IPS-11a (cell line): Measurements from ENCODE around the gene GMDS.
"Not testable (repeated sequence)": the region's sequence is repeated elsewhere in the genome, so short reads cannot be mapped to it uniquely, and the experiment has no call there.

ENCODE experiments used
- H3K4me3 ChIP-seq: one replicate; pipeline ENCODE4 v1.5.1; 2013; ENCODE audit warnings: low read depth, low read length, control low read depth

GMDS gene

GRCh38 chr6:1761477-1761877, 483.9 kb downstream of the GMDS start:
- H3K4me3 ChIP-seq = no peak overlapping the region

- H3K4me3 ChIP-seq = no peak overlapping the region
These were observed 484.5 kb downstream of the GMDS start for GRCh38 chr6:1760876-1761275.

GRCh38 chr6:1759870-1760269, 485.5 kb downstream of the GMDS start:
- no peak overlapping the region for H3K4me3 ChIP-seq

- H3K4me3 ChIP-seq = no peak overlapping the region
These were observed 487.2 kb downstream of the GMDS start for GRCh38 chr6:1758076-1758679.

DNA sequence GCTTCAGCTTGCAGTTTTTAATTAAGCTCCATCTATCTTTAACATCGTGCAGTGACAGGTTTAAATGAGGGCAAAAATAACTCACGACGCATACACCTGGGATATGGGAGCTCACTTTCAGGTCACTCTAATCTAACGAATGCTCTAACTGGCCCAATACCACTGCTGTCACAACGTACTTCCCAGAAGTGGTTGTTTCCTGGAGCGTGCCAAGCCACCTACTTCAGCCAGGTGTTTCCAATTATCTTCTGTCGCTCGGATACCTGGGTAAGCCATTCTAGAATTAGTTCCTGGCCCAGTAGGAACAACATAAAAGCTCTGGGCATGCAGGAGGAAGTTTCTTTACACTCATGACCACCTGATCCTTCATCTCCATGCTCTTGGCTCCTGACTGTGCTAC, 488.3 kb downstream of the GMDS start:
- H3K4me3 ChIP-seq = no peak overlapping the region

DNA sequence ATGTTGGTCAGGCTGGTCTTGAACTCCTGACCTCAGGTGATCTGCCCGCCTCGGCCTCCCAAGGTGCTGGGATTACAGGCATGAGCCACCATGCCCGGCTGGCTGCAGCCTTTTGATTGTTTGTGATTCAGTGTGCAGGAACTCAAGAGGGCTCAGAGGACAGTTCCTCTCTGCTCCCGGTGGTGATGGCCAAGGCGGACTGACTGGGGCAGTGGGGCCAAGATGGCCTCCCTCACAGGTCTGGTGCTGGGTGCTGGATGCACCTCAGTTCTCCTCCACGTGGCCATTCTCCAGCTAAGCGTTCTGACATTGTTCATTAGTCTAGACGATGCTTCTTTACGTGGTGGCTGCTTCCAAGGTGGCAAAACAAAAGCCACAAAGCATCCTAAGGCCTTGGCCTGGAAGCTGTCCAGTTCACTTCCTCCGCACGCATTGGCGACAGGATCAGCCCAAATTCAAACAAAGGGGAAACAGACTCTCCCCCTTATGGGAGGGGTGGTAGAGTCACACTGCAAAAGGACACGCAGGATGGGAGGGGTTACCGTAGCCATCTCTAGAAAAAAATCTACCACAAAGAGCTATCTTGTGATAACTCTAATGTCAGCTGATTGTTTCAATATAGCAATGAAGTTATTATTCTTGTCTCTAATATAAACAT, 488.8 kb downstream of the GMDS start:
- H3K4me3 ChIP-seq = no peak overlapping the region

DNA sequence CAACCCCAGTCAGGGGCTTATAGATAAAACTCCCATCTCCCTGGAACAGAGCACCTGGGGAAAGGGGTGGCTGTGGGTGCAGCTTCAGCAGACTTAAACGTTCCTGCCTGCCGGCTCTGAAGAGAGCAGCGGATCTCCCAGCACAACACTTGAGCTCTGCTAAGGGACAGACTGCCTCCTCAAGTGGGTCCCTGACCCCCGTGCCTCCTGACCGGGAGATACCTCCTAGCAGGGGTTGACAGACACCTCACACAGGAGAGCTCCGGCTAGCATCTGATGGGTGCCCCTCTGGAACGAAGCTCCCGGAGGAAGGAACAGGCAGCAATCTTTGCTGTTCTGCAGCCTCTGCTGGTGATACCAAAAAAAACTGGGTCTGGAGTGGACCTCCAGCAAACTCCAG, 494.3 kb downstream of the GMDS start:
- not testable (repeated sequence) for H3K4me3 ChIP-seq

DNA sequence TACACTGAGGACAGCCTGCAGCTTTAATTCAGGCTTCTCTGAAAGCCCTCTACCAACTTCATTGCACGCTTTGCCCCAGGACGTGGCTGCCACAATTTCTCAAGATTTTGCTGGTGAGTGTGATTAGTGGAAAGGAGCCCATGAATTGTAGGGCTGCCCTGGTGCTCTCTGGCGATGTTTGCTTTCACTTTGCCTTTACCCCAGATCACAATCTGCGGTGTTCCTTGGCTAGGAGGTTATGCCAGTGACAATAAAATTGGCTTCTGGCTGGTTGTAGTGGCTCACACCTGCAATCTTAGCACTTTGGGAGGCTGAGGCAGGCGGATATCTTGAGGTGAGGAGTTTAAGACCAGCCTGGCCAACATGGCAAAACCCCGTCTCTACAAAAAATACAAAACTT, 496.4 kb downstream of the GMDS start:
- no peak overlapping the region for H3K4me3 ChIP-seq

GRCh38 chr6:1747531-1747930, 497.9 kb downstream of the GMDS start:
- no peak overlapping the region for H3K4me3 ChIP-seq

- no peak overlapping the region for H3K4me3 ChIP-seq
These were observed 498.4 kb downstream of the GMDS start for GRCh38 chr6:1747003-1747402.

DNA sequence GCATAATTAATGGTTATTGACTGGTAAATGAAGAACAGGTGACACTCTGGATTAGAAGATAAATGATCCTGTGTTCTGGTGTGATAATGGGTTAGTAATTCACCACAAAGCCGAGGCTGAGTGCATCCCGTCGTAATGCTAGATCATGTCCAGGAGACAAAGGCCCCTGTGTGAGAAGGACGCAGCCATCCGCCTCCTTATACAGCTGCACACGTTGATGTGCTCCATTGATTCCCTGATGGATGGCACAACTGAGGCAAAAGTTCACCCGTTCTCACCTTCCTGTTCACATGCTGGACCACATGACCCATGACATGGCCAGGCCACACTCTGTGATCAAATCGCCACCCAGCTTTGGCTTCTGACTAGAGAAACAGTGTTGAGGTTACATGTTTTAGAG, 499.6 kb downstream of the GMDS start:
- H3K4me3 ChIP-seq = no peak overlapping the region

DNA sequence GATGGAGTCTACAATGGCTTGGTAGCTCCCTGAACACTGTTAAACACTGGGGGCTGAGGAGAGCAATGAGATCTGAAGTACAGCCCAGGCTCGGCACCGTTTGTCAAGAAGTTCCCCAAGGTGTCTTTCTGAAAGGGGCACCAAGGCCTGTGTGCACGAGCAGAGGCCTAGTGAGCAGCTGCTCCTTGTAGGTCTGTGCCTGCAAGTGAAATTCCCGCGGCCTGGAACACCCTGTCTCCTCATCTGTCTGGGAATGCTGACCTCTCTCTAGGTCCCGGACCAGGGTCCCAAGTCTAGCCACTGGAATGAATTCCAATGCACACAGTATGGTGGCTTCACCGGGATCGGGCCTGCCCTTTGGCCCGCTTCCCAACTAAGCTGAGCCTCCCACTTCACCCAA, 500.9 kb downstream of the GMDS start:
- H3K4me3 ChIP-seq = no peak overlapping the region

GRCh38 chr6:1739680-1740079, 505.7 kb downstream of the GMDS start:
- no peak overlapping the region for H3K4me3 ChIP-seq

GRCh38 chr6:1739220-1739619, 506.2 kb downstream of the GMDS start:
- no peak overlapping the region for H3K4me3 ChIP-seq

GRCh38 chr6:1738558-1739081, 506.8 kb downstream of the GMDS start:
- no peak overlapping the region for H3K4me3 ChIP-seq

GRCh38 chr6:1737463-1738311, 507.7 kb downstream of the GMDS start:
- H3K4me3 ChIP-seq = no peak overlapping the region

- no peak overlapping the region for H3K4me3 ChIP-seq
These were observed 508.9 kb downstream of the GMDS start for GRCh38 chr6:1736346-1737105.

DNA sequence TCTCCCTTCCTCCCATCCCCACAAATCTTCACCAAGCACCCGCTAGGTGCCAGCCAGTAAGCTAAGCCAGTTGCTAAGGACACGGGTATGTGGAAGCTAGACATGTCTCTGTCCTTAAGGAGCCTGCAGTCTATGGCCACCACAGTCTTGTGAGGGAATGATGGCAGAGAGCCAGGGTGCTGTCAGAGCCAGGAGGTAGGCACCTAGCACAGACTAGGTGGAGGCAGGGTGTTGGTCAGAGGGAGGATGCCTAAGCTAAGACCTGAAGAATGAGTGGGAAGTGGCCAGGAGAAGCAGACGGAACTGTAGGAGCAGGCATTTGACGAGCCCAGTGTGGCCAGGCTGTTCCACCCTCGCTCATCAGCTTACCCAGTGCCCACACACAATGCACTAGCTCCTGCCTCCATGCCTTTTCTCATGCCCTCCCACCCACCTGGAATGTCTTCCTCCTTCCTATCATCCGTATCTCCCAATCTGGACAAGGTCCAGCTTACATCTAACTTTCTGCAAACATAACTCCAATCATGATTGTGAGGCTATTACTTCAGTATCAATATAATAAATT, 510.1 kb downstream of the GMDS start:
- no peak overlapping the region for H3K4me3 ChIP-seq

DNA sequence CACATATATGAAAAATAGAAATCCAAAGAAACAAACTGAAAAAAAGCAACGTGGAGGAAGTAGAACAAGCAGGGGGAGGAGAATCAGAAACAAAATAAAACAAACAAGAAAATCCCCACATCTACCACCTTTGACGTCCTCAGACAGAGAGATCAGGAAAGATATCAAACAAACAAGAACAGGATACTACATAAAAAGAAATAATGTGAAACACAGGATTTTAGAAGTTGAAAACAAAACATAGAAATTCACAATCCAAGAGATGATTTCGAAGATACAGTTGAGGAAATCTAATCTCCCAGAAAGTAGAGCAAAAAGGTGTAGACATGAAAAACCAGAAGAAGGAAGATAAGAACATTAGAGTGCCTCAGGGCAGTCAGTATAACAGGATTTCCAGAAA, 514.5 kb downstream of the GMDS start:
- no peak overlapping the region for H3K4me3 ChIP-seq

DNA sequence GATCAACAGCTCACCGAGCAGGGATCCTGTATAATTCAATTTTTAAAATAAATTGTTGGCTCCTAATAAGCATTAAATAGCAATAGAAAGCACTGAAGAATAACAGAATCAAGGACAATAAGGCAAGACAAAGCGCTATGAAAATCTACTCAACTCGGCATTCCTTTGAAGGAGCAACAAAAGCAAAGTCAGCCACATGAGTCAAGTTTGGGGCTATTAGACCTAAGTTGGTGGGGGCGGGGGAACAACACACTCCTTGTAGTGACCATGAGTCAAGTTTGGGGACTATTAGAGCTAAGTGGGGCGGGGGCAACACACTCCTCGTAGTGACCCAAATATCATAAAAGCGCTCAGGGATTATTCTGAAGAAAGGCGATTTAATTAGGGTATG, 515.7 kb downstream of the GMDS start:
- H3K4me3 ChIP-seq = no peak overlapping the region
